Middle frontal gyrus (tissue), 1 donor: ENCODE data around the gene TNFRSF6B.

Experiments
- DNase-seq: peaks from one replicate; pipeline ENCODE4 v3.0.0-alpha.2; 2015; ENCODE audit warnings: low spot score; ENCODE audit errors: extremely low spot score

Gene TNFRSF6B

GRCh38 chr20:63695424-63696305 is 787 bp upstream of the TNFRSF6B start:
- no peak for DNase-seq

GRCh38 chr20:63696306-63696627 is 185 bp upstream of the TNFRSF6B start:
- DNase-seq: no peak

- no peak for DNase-seq
These were observed 960 bp downstream of the TNFRSF6B start for GRCh38 chr20:63697357-63697867.

GRCh38 chr20:63697868-63698545 is 1.6 kb downstream of the TNFRSF6B start:
- no peak for DNase-seq

GRCh38 chr20:63698739-63699465 is 2.5 kb downstream of the TNFRSF6B start:
- DNase-seq: no peak

GRCh38 chr20:63699466-63700198 is 3.2 kb downstream of the TNFRSF6B start:
- DNase-seq: no peak

DNA sequence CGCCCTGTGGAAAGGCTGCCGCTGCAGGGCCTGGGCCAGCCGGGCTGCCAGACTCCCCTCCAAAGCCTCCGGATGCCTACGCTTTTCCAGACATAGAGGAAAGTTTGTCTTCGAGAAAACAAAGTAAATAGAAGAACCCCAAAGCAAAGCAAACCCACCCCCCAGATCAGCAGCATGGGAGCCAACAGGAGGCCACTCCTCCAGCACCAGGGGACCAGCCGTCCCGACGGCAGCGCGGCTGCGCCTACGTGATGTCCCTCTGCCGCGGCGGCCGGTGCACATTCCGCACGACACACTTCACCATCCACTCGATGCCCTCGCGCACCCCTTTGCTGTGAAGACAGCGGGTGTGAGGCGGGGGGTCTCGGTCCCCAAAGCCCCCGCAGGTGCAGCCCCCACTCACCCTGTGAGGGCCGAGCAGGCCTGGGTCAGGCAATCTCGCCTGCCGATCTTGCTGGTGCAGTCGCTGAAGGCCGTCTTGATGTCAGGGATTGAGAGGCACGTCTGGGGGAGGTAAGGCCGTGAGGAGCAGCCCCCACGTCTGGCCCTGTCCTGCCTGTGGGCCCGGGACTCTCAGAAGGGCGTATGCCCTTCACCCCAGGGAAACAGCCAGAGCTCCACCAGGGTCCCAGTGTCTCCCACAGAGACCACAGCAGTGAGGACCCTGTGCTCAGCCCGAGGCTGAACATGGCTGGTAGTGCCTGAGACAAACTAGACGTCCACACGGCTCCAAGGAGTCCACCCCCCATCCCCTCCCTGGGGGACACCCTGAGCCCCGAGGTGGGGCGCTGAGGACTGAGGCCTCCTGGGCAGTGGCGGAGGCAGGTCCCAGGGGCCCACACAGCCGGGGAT is 4.0 kb downstream of the TNFRSF6B start:
- no peak for DNase-seq

DNA sequence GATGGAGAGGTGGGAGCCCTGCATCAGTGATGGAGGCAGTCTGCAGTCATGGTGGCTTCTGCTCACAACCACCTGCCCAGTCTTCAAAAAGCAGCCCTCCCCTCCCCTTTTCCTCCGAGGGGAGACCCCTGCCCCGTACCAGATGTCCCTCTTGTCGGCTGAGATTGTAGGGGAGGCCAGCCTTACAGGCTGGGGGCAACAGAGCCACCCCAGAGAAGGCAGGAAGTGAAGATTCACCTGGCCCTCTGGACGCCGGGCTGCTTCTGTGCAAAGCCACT is 4.5 kb downstream of the TNFRSF6B start:
- no peak for DNase-seq

DNA sequence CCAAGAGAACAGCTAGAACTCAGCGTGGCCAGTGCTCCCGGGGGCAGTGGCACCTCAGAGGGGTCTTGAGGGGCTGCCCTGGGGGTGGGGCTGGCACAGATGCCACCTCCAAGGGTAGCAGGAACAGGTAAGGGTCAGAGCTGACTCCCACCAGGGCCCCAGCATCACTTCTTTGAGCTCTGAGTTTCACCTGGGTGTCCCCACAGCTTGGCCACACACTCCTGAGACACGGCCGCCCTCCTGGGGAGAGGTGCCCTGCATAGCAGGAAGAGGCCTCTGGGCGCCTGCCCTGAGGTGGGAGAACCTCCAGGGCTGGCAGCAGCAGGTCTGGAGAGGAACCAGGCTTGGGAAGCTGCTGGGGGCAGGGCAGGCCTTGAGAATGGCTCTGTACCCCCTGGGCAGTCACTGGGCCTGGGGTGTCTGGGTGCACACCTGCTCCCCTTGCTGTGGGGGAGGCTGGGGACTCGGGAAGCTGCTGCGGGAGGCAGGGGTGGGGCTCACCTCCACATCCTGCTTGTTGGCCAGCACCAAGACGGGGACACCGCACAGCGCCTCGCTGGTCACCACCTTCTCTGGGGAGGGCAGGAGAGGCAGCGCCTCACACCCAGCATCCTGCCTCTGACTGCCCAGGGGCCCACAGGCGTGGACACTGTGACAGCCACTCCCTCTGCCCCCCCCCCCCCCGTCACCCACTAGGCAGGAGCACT is 5.0 kb downstream of the TNFRSF6B start:
- no peak for DNase-seq

GRCh38 chr20:63702036-63702665 is 5.7 kb downstream of the TNFRSF6B start:
- DNase-seq: no peak

- DNase-seq: no peak
These were observed 6.5 kb downstream of the TNFRSF6B start for GRCh38 chr20:63702751-63703470.

DNA sequence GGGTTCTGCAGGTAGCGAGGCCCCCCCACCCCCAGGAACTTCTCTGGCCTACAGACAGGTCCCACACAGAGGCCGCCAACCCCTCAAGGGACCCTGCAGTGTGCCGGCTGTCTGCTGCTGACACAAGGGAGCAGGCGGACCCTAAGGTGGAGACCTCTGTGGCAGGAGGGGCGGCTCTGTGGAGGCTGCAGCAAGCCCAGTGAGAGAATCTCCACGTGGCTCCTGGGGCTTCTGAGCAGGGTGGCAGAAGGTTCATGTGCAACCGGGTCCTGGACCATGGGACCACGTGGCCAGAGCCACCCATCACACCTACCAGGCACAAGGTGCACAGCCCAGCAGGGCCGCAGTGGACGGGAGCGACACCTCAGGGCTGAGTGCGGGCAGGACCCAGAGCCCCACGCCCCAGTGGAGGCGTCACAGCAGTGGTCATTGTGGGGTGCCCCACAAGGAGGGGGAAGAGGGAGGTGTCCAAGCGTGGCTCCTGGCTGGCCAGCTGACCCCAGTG is 7.1 kb downstream of the TNFRSF6B start:
- DNase-seq: no peak

DNA sequence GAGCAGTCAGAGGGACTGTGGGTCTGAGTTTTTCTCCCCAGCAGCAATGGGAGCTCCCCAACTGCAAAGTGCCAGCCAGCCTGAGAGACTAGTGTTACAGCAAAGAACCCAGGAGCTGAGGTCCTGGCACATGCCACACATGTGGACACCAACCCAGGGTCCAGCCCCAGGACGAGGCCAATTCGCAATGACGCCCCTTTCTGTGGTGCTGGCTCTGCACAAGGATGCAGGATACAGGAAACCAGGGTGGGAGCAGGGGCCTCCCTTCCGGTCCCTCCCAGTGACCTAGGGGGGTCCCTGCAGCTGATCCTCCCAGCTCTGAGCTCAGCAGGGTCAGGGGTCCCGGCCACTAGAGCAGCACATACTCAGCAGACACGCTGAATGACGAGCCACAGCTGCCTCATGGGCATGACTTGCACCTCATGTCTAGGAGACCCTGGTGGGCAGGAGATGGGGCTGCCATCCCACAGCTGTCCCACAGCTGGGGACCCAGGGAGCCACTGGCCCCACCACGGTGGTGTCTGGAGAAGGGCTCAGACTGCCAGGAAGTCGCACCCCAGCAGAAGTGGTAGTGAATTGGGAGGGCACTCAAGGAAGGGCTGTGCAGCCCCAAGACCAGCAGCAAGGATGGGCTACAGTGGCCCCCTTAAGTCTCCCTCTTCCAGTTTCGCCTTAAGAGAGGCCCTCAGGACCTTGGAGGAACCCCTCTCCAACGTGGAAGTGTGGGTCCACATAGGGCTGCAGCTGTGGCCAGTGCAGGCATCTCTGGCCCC is 7.7 kb downstream of the TNFRSF6B start:
- no peak for DNase-seq

DNA sequence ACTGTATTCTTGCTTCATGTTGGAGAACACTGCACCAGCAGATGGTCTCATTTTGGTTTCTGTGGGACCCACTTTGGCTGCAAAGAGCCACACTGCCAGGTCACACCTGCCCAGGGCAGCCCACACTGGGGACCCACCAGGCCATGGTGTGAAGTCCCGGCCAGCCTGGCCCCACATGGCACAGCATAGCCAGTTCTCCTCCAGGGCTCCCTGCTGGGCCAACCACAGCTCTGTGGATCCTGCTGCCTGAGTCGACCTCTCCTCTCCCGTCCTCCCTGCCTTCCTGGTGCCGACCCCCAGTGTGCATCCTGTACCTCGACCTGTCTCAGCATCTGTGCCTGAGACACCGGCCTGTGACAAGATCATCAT is 8.3 kb downstream of the TNFRSF6B start:
- DNase-seq: no peak

- DNase-seq: no peak
These were observed 9.0 kb downstream of the TNFRSF6B start for GRCh38 chr20:63705232-63706026.

GRCh38 chr20:63706027-63706695 is 9.7 kb downstream of the TNFRSF6B start:
- DNase-seq: no peak
